Measurements from ENCODE around the gene ZBTB48.

- TF ChIP-seq POLR2A (IDR thresholded peaks at IDR 0.05; ENCODE audit: low read length) (no peak), GATA1 (IDR thresholded peaks at IDR 0.05; ENCODE audit: low read depth, low read length) (no peak)
These were observed 50.2 kb downstream of the ZBTB48 start for GRCh38 chr1:6630027-6630426.
